Activated CD8-positive, alpha-beta memory T cell treated with anti-CD3 and anti-CD28 coated beads, Interleukin-2, amount 10 ng/mL, durations not matched to agents 7 days and 5 days (primary cell): Measurements from ENCODE around the gene CAMTA1. TPM values are rescaled to one million over a fixed set of nuclear protein-coding genes. Genes with fewer than 3 reads are reported as not detected.

Source experiments
- ATAC-seq: fragments of 150-1000 bp; cut with Tn5 transposase; one replicate; pipeline ENCODE4 v1.10.0; 2021; ENCODE audit warnings: moderate library complexity
- CTCF ChIA-PET: fragments of 350-600 bp; sonication (Branson Sonifier 250); formaldehyde crosslinking; loops from one replicate; lab custom pipeline; 2021; ENCODE audit warnings: antibody characterized with exemption; lab: Charles Lee
- DNase-seq: peaks from one replicate; pipeline ENCODE4 v3.0.0-alpha.2; 2020
- H3K27ac Mint-ChIP-seq: one replicate; pipeline ENCODE4 v1.8.0; 2021; ENCODE audit warnings: mild to moderate bottlenecking, mixed read lengths
- H3K27me3 Mint-ChIP-seq: one replicate; pipeline ENCODE4 v1.8.0; 2021; ENCODE audit warnings: mixed read lengths
- H3K36me3 Mint-ChIP-seq: one replicate; pipeline ENCODE4 v1.8.0; 2021; ENCODE audit warnings: mild to moderate bottlenecking, mixed read lengths
- H3K4me1 Mint-ChIP-seq: one replicate; pipeline ENCODE4 v1.8.0; 2021; ENCODE audit warnings: mixed read lengths
- H3K4me3 Mint-ChIP-seq: one replicate; pipeline ENCODE4 v1.8.0; 2021; ENCODE audit warnings: mild to moderate bottlenecking, moderate library complexity, mixed read lengths
- H3K9me3 Mint-ChIP-seq: one replicate; pipeline ENCODE4 v1.8.0; 2022; ENCODE audit warnings: low read depth, mixed read lengths
- total RNA-seq, 2 experiments: library from RNA; stranded (reverse); gene quantifications; one replicate each; pipeline ENCODE4 v1.2.3, GENCODE V29; 2021

The CAMTA1 gene
- total RNA-seq, 2 experiments from 2014 or later = 42.8 to 43.2 TPM

GRCh38 chr1:7624791-7625355 lies 839.6 kb downstream of the CAMTA1 start:
- CTCF ChIA-PET = no interaction called here
- H3K4me3 Mint-ChIP-seq = no peak overlapping the region
- H3K9me3 Mint-ChIP-seq = no peaks in the 10 kb centered on the region
- H3K27ac Mint-ChIP-seq = no peak overlapping the region
- DNase-seq = no peak
- ATAC-seq = no peak
- H3K27me3 Mint-ChIP-seq = peaks cover 3% of the 10 kb centered on the region
- H3K4me1 Mint-ChIP-seq = no peaks in the 10 kb centered on the region
- no peaks in the 10 kb centered on the region for H3K36me3 Mint-ChIP-seq

- no peak for ATAC-seq
Observed at GRCh38 chr1:7625401-7625800, 840.1 kb downstream of the CAMTA1 start.

GRCh38 chr1:7628273-7628672 lies 843.0 kb downstream of the CAMTA1 start:
- H3K27ac Mint-ChIP-seq = no peak overlapping the region
- H3K9me3 Mint-ChIP-seq = no peaks in the 10 kb centered on the region
- no peaks in the 10 kb centered on the region for H3K27me3 Mint-ChIP-seq
- no peaks in the 10 kb centered on the region for H3K36me3 Mint-ChIP-seq
- no peak overlapping the region for H3K4me3 Mint-ChIP-seq
- CTCF ChIA-PET = no interaction called here
- ATAC-seq (no peak), DNase-seq (no peak)
- no peaks in the 10 kb centered on the region for H3K4me1 Mint-ChIP-seq

More at GRCh38 chr1:7625401-7625800, 840.1 kb downstream of the CAMTA1 start:
- no peak for DNase-seq
- Mint-ChIP-seq H3K27ac (no peak overlapping the region), H3K4me1 (no peaks in the 10 kb centered on the region), H3K36me3 (no peaks in the 10 kb centered on the region), H3K4me3 (no peak overlapping the region), H3K27me3 (peaks cover 3% of the 10 kb centered on the region), H3K9me3 (no peaks in the 10 kb centered on the region)
- CTCF ChIA-PET = no interaction called here

GRCh38 chr1:7629011-7629410 lies 843.8 kb downstream of the CAMTA1 start:
- no peaks in the 10 kb centered on the region for H3K9me3 Mint-ChIP-seq
- no peaks in the 10 kb centered on the region for H3K4me1 Mint-ChIP-seq
- no peak overlapping the region for H3K4me3 Mint-ChIP-seq
- DNase-seq (no peak), ATAC-seq (no peak)
- CTCF ChIA-PET = interaction anchor here (0.7 kb wide), 1 partner anchor 18 kb away, joined by 4 read pairs; no protein-coding TSS in a partner anchor
- no peaks in the 10 kb centered on the region for H3K36me3 Mint-ChIP-seq
- no peaks in the 10 kb centered on the region for H3K27me3 Mint-ChIP-seq
- no peak overlapping the region for H3K27ac Mint-ChIP-seq

GRCh38 chr1:7629465-7630195 lies 844.4 kb downstream of the CAMTA1 start:
- DNase-seq (no peak), ATAC-seq (no peak)
- no peaks in the 10 kb centered on the region for H3K36me3 Mint-ChIP-seq
- H3K27ac Mint-ChIP-seq = no peak overlapping the region
- H3K4me3 Mint-ChIP-seq = no peak overlapping the region
- H3K9me3 Mint-ChIP-seq = no peaks in the 10 kb centered on the region
- H3K27me3 Mint-ChIP-seq = peaks cover 2% of the 10 kb centered on the region
- CTCF ChIA-PET = interaction anchor here (0.7 kb wide), 1 partner anchor 18 kb away, joined by 4 read pairs; no protein-coding TSS in a partner anchor
- H3K4me1 Mint-ChIP-seq = no peaks in the 10 kb centered on the region

GRCh38 chr1:7630378-7630777 lies 845.1 kb downstream of the CAMTA1 start:
- no peak overlapping the region for H3K4me3 Mint-ChIP-seq
- H3K27me3 Mint-ChIP-seq = peaks cover 2% of the 10 kb centered on the region
- no peaks in the 10 kb centered on the region for H3K9me3 Mint-ChIP-seq
- DNase-seq (no peak), ATAC-seq (no peak)
- CTCF ChIA-PET = no interaction called here
- H3K27ac Mint-ChIP-seq = no peak overlapping the region
- no peaks in the 10 kb centered on the region for H3K4me1 Mint-ChIP-seq
- H3K36me3 Mint-ChIP-seq = no peaks in the 10 kb centered on the region

- DNase-seq (no peak), ATAC-seq (no peak)
- peaks cover 2% of the 10 kb centered on the region for H3K27me3 Mint-ChIP-seq
- no peak overlapping the region for H3K4me3 Mint-ChIP-seq
- no peaks in the 10 kb centered on the region for H3K4me1 Mint-ChIP-seq
- H3K9me3 Mint-ChIP-seq = no peaks in the 10 kb centered on the region
- CTCF ChIA-PET = no interaction called here
- no peak overlapping the region for H3K27ac Mint-ChIP-seq
- H3K36me3 Mint-ChIP-seq = no peaks in the 10 kb centered on the region
Observed at GRCh38 chr1:7632176-7632575, 846.9 kb downstream of the CAMTA1 start.

GRCh38 chr1:7632681-7633080 lies 847.4 kb downstream of the CAMTA1 start:
- CTCF ChIA-PET = no interaction called here
- ATAC-seq (no peak), DNase-seq (no peak)
- H3K9me3 Mint-ChIP-seq = no peaks in the 10 kb centered on the region
- no peaks in the 10 kb centered on the region for H3K4me1 Mint-ChIP-seq
- H3K4me3 Mint-ChIP-seq = no peak overlapping the region
- H3K27ac Mint-ChIP-seq = no peak overlapping the region
- peaks cover 2% of the 10 kb centered on the region for H3K27me3 Mint-ChIP-seq
- no peaks in the 10 kb centered on the region for H3K36me3 Mint-ChIP-seq

- Mint-ChIP-seq H3K4me1 (no peaks in the 10 kb centered on the region), H3K36me3 (no peaks in the 10 kb centered on the region), H3K27me3 (peaks cover 2% of the 10 kb centered on the region), H3K4me3 (no peak overlapping the region), H3K9me3 (no peaks in the 10 kb centered on the region), H3K27ac (no peak overlapping the region)
- CTCF ChIA-PET = no interaction called here
- DNase-seq (no peak), ATAC-seq (no peak)
Observed at GRCh38 chr1:7633506-7634245, 848.4 kb downstream of the CAMTA1 start.

- CTCF ChIA-PET = no interaction called here
- no peak for ATAC-seq
- Mint-ChIP-seq H3K27ac (no peak overlapping the region), H3K27me3 (peaks cover 2% of the 10 kb centered on the region), H3K9me3 (no peaks in the 10 kb centered on the region), H3K4me1 (no peaks in the 10 kb centered on the region), H3K4me3 (no peak overlapping the region), H3K36me3 (no peaks in the 10 kb centered on the region)
- no peak for DNase-seq
Observed at GRCh38 chr1:7634546-7635240, 849.4 kb downstream of the CAMTA1 start.

- Mint-ChIP-seq H3K4me3 (no peak overlapping the region), H3K27me3 (peaks cover 2% of the 10 kb centered on the region), H3K9me3 (no peaks in the 10 kb centered on the region), H3K36me3 (no peaks in the 10 kb centered on the region), H3K27ac (no peak overlapping the region), H3K4me1 (no peaks in the 10 kb centered on the region)
- DNase-seq (no peak), ATAC-seq (no peak)
- CTCF ChIA-PET = no interaction called here
Observed at GRCh38 chr1:7636795-7637526, 851.7 kb downstream of the CAMTA1 start.

- no peaks in the 10 kb centered on the region for H3K9me3 Mint-ChIP-seq
- no peak for DNase-seq
- CTCF ChIA-PET = no interaction called here
Observed at GRCh38 chr1:7638078-7638477, 852.8 kb downstream of the CAMTA1 start.

More at GRCh38 chr1:7638078-7638477, 852.8 kb downstream of the CAMTA1 start:
- Mint-ChIP-seq H3K4me1 (no peaks in the 10 kb centered on the region), H3K36me3 (no peaks in the 10 kb centered on the region), H3K4me3 (no peak overlapping the region), H3K27ac (no peak overlapping the region), H3K27me3 (peaks cover 2% of the 10 kb centered on the region)
- no peak for ATAC-seq
